ENCODE data around the gene LYRM2. TPM values are rescaled to one million over a fixed set of nuclear protein-coding genes. Genes with fewer than 3 reads are reported as not detected.

LYRM2 gene
- total and polyA plus RNA-seq, 2 of the 8 experiments (the other 6 are each of a cell fraction or from before 2014, with no cell fraction given) = 7.3 to 25.7 TPM

- TF ChIP-seq CHD7 (IDR thresholded peaks at IDR 0.05; ENCODE audit: insufficient replicate concordance, low read length) = peak; percentile 81
- TF ChIP-seq TEAD4 (IDR thresholded peaks at IDR 0.05; ENCODE audit: low read depth, low read length) = peak; percentile 50; the same call in 1 of the 2 replicates
- peak in 1 of 2 experiments; percentile 75; a peak in 1 of 4 replicates for TF ChIP-seq SIN3A (conservative IDR thresholded peaks at IDR 0.05 in 1 of 2, IDR thresholded peaks at IDR 0.05 in 1 of 2; ENCODE audit: low read depth in 1 of 2, low read length in 2 of 2)
Observed at GRCh38 chr6:89667872-89668556, 29.5 kb upstream of the LYRM2 start (continued).
